Renal cortex interstitium (tissue), 15 donors: ENCODE data around the gene TTL. TPM values are rescaled to one million over a fixed set of nuclear protein-coding genes. Genes with fewer than 3 reads are reported as not detected.
"Not testable (repeated sequence)": the region's sequence is repeated elsewhere in the genome, so short reads cannot be mapped to it uniquely, and the experiment has no call there.

ENCODE experiments used
- DNase-seq, 11 donors: peaks; one replicate each; pipeline ENCODE4 v3.0.0-alpha.2; 2013; ENCODE audit warnings: low read depth in 9 of 11, low spot score in 4 of 11; ENCODE audit errors: extremely low read depth in 1 of 11
- long read RNA-seq, 16 experiments: transcript quantifications; one replicate each; lab custom pipeline, GENCODE V29; 2026
- polyA plus RNA-seq, 3 donors: library from polyadenylated mRNA; unstranded; fragments of 120-200 nt; gene quantifications; one replicate each; pipeline ENCODE4 v1.2.1, GENCODE V29; 2013; ENCODE audit not compliant: insufficient read length in 3 of 3

The TTL gene
- polyA plus RNA-seq = 10 to 100 TPM; 36.9 to 42.2 (median 41.1) TPM
- long read RNA-seq, donor 1, full-length matches to known transcripts = 2 of 8 reads
- long read RNA-seq, donor 1, partial matches to known transcripts = 6 of 8 reads
- long read RNA-seq, donor 1, other reads (novel, unspliced or antisense) = 0 of 8 reads
- long read RNA-seq, donor 2, full-length matches to known transcripts = 7 of 7 reads
- long read RNA-seq, donor 2, partial matches to known transcripts = 0 of 7 reads
- long read RNA-seq, donor 2, other reads (novel, unspliced or antisense) = 0 of 7 reads
- long read RNA-seq, donor 3, full-length matches to known transcripts = 6 of 6 reads
- long read RNA-seq, donor 3, partial matches to known transcripts = 0 of 6 reads
- long read RNA-seq, donor 3, other reads (novel, unspliced or antisense) = 0 of 6 reads
- long read RNA-seq, donor 4, full-length matches to known transcripts = 5 of 5 reads
- long read RNA-seq, donor 4, partial matches to known transcripts = 0 of 5 reads
- long read RNA-seq, donor 4, other reads (novel, unspliced or antisense) = 0 of 5 reads
- long read RNA-seq, donor 5 = 0 reads
- long read RNA-seq, donor 6, full-length matches to known transcripts = 1 of 1 reads
- long read RNA-seq, donor 6, partial matches to known transcripts = 0 of 1 reads
- long read RNA-seq, donor 6, other reads (novel, unspliced or antisense) = 0 of 1 reads
- long read RNA-seq, donor 7, full-length matches to known transcripts = 7 of 7 reads
- long read RNA-seq, donor 7, partial matches to known transcripts = 0 of 7 reads
- long read RNA-seq, donor 7, other reads (novel, unspliced or antisense) = 0 of 7 reads
- long read RNA-seq, donor 8, full-length matches to known transcripts = 7 of 7 reads
- long read RNA-seq, donor 8, partial matches to known transcripts = 0 of 7 reads
- long read RNA-seq, donor 8, other reads (novel, unspliced or antisense) = 0 of 7 reads
- long read RNA-seq, donor 9, full-length matches to known transcripts = 6 of 6 reads
- long read RNA-seq, donor 9, partial matches to known transcripts = 0 of 6 reads
- long read RNA-seq, donor 9, other reads (novel, unspliced or antisense) = 0 of 6 reads
- long read RNA-seq, donor 10, full-length matches to known transcripts = 4 of 4 reads
- long read RNA-seq, donor 10, partial matches to known transcripts = 0 of 4 reads
- long read RNA-seq, donor 10, other reads (novel, unspliced or antisense) = 0 of 4 reads
- long read RNA-seq, donor 11, full-length matches to known transcripts = 4 of 4 reads
- long read RNA-seq, donor 11, partial matches to known transcripts = 0 of 4 reads
- long read RNA-seq, donor 11, other reads (novel, unspliced or antisense) = 0 of 4 reads
- long read RNA-seq, donor 12, full-length matches to known transcripts = 1 of 1 reads
- long read RNA-seq, donor 12, partial matches to known transcripts = 0 of 1 reads
- long read RNA-seq, donor 12, other reads (novel, unspliced or antisense) = 0 of 1 reads
- long read RNA-seq, donor 13, full-length matches to known transcripts = 9 of 9 reads
- long read RNA-seq, donor 13, partial matches to known transcripts = 0 of 9 reads
- long read RNA-seq, donor 13, other reads (novel, unspliced or antisense) = 0 of 9 reads
- long read RNA-seq, donor 14, full-length matches to known transcripts = 3 of 3 reads
- long read RNA-seq, donor 14, partial matches to known transcripts = 0 of 3 reads
- long read RNA-seq, donor 14, other reads (novel, unspliced or antisense) = 0 of 3 reads
- long read RNA-seq, donor 15, full-length matches to known transcripts = 2 of 2 reads
- long read RNA-seq, donor 15, partial matches to known transcripts = 0 of 2 reads
- long read RNA-seq, donor 15, other reads (novel, unspliced or antisense) = 0 of 2 reads
- long read RNA-seq, donor 16, full-length matches to known transcripts = 15 of 15 reads
- long read RNA-seq, donor 16, partial matches to known transcripts = 0 of 15 reads
- long read RNA-seq, donor 16, other reads (novel, unspliced or antisense) = 0 of 15 reads

GRCh38 chr2:112481528-112482233 lies at the start of gene TTL:
Gene TTL (plus strand): TSS chr2:112482156. CDS start chr2:112482345, 189 bp downstream.
- DNase-seq = peak in 8 of 11 donors; percentile 32 to 77 (median 68)

DNA sequence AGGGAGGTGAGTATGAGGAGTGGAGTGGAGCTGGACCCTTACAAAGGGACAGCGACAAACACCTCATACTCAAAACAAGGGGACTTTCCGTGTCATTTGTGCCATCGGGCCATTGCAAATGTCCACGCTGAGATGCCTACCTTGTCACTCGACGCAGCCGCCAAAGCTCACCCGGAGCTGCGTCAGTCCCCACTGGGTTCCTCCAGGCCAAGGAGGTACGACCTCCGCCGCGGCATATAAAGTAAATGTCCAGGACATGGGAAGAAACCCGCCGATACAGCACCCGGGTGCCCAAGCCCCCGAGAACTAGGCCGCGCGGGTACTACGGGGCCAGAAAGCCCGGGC lies 49.6 kb upstream of the TTL start:
- DNase-seq = not testable (repeated sequence)

- DNase-seq = peak in 2 of 11 donors; percentile 2 to 13
Measured at GRCh38 chr2:112432735-112433479, 49.0 kb upstream of the TTL start.

DNA sequence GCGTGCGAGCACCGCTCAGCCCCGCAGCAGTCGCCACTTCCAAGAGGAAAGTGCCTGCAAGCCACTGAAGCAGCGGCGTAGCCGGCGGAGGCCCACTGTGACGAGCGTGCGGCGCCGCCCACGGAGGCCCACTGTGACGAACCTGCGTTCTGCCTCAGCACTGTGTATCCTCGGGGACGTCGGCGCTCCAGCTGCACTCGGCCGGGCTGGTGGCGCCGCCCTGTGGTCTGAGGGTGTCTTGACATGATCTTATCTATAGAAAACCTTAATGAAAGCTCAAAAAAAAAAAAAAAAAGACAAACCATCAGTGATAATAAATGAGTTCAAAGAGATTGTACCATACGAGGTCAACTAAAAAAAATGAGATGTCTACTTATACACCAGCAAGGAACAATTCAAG lies 48.5 kb upstream of the TTL start, which contains the start of gene RGPD8:
RGPD8 (minus strand) TSS at position 166 of the 400 bp plus-strand sequence. CDS start 192 bp downstream, outside the sequence.
- DNase-seq = peak; percentile 54 to 90 (median 75)

- no peak for DNase-seq
Measured at GRCh38 chr2:112433932-112434730, 47.8 kb upstream of the TTL start.

DNA sequence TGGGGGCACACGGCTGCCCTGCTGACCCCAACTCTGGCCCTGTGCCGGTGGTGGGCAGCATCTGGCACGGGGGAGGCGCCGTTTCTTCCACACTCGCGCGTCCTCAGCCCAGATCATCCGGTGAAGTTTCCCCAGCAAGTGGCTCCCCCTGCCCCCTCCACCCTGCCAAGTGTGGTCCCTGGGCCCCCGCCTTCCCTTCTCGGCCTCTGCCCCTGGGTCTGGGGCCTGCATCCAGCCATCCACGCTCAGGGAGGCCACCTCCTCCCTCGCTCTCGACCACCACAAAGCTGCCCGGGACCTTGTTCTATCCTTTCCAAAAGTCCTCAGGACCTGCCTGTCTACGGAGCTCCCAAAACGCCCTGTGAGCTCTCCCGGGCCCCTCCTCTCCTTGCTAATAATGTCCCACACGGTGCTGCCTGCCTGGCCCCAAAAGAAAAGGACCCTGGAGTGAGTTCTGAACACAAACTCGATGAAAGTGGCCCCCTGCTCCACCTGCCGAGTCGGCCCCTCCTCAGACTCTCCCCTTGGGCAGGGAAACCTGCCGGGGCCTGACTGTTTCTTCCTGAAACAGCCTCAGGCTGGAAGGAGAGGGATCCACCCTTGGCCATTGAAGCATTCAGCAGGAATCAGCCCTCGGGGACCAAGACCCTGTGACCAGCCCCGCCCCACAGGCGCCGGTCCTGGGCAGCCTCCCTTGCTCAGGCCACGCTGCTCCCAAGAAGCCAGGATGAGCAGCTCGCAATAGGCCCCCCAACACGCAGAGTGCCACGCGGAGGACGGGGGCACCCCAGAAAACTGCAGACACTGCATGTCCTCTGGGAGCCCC lies 46.9 kb upstream of the TTL start:
- DNase-seq = not testable (repeated sequence)

GRCh38 chr2:112435716-112436431 lies 46.1 kb upstream of the TTL start:
- DNase-seq = not testable (repeated sequence)

GRCh38 chr2:112436993-112437392 lies 45.0 kb upstream of the TTL start:
- DNase-seq = not testable (repeated sequence)

- DNase-seq = not testable (repeated sequence)
Measured at GRCh38 chr2:112437405-112437831, 44.5 kb upstream of the TTL start.

GRCh38 chr2:112438603-112439261 lies 43.2 kb upstream of the TTL start:
- not testable (repeated sequence) for DNase-seq

- DNase-seq = not testable (repeated sequence)
Measured at GRCh38 chr2:112444256-112444655, 37.7 kb upstream of the TTL start.

DNA sequence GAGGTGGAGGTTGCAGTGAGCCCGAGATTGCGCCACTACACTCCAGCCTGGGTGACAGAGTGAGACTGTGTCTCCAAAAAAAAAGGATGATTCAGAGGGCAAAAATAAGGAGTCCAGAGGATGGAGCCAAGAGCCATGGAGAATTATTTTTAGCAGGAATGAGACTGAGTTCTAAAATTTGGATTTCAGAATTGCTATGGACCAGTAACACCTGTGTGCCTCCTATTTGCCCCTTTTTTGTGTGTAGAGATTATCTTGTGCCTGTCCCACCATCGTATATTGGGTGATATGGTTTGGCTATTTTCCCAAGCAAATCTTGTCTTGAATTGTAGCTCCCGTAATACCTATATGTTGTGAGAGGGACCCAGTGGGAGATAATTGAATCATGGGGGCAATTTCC lies 32.1 kb upstream of the TTL start:
- no peak for DNase-seq

- no peak for DNase-seq
Measured at GRCh38 chr2:112451317-112451716, 30.6 kb upstream of the TTL start.
